Mucosa of stomach (tissue), 1 donor: Measurements from ENCODE around the gene MCAT.

Source experiments
- H3K27me3 ChIP-seq: one replicate; pipeline ENCODE4 v1.7.0; 2013; ENCODE audit warnings: mild to moderate bottlenecking, low read length; ENCODE audit not compliant: control insufficient read depth, insufficient read depth
- H3K36me3 ChIP-seq: one replicate; pipeline ENCODE4 v1.7.0; 2013; ENCODE audit warnings: low read length; ENCODE audit not compliant: control insufficient read depth, insufficient read depth
- H3K4me1 ChIP-seq: one replicate; pipeline ENCODE4 v1.7.0; 2013; ENCODE audit warnings: mild to moderate bottlenecking, low read length; ENCODE audit not compliant: control insufficient read depth, insufficient read depth
- H3K4me3 ChIP-seq: one replicate; pipeline ENCODE4 v1.7.0; 2013; ENCODE audit warnings: low read length
- H3K9ac ChIP-seq: one replicate; pipeline ENCODE4 v1.7.0; 2013; ENCODE audit warnings: mild to moderate bottlenecking, low read length, moderate library complexity
- H3K9me3 ChIP-seq: one replicate; pipeline ENCODE4 v1.7.0; 2013; ENCODE audit warnings: mild to moderate bottlenecking, low read length, moderate library complexity; ENCODE audit not compliant: control insufficient read depth
- donor health status: Pancreatic carcinoma.

The MCAT gene

GRCh38 chr22:43090130-43090789 lies 52.9 kb downstream of the MCAT start:
- Histone ChIP-seq H3K27me3 (no peaks in the 10 kb centered on the region), H3K36me3 (no peaks in the 10 kb centered on the region), H3K4me1 (no peaks in the 10 kb centered on the region), H3K9me3 (no peaks in the 10 kb centered on the region), H3K9ac (no peak overlapping the region), H3K4me3 (no peak overlapping the region)

GRCh38 chr22:43088984-43089717 lies 54.0 kb downstream of the MCAT start, which contains the start of gene TTLL1:
Gene TTLL1, minus strand, starts transcription at chr22:43089391. Its CDS starts 13,805 bp downstream, at chr22:43075586.
- H3K36me3 ChIP-seq: no peaks in the 10 kb centered on the region
- H3K4me3 ChIP-seq: peak within 1 kb of the TSS; percentile 32
- no peaks in the 10 kb centered on the region for H3K9me3 ChIP-seq
- no peaks in the 10 kb centered on the region for H3K4me1 ChIP-seq
- H3K27me3 ChIP-seq: no peaks in the 10 kb centered on the region
- H3K9ac ChIP-seq: peak within 1 kb of the TSS; percentile 19

- H3K9ac ChIP-seq: peak overlapping the region; percentile 19
Measured at GRCh38 chr22:43088627-43088983, 54.6 kb downstream of the MCAT start.

GRCh38 chr22:43085658-43086606 lies 57.3 kb downstream of the MCAT start:
- H3K36me3 ChIP-seq: no peaks in the 10 kb centered on the region
- H3K9ac ChIP-seq: no peak overlapping the region
- H3K9me3 ChIP-seq: no peaks in the 10 kb centered on the region
- H3K27me3 ChIP-seq: no peaks in the 10 kb centered on the region
- no peak overlapping the region for H3K4me3 ChIP-seq
- H3K4me1 ChIP-seq: peaks cover 3% of the 10 kb centered on the region

More at GRCh38 chr22:43088627-43088983, 54.6 kb downstream of the MCAT start:
- Histone ChIP-seq H3K27me3 (no peaks in the 10 kb centered on the region), H3K4me3 (peak overlapping the region; percentile 32), H3K36me3 (no peaks in the 10 kb centered on the region), H3K4me1 (no peaks in the 10 kb centered on the region), H3K9me3 (no peaks in the 10 kb centered on the region)
